ENCODE data around the gene CYB5RL.

CYB5RL gene

DNA sequence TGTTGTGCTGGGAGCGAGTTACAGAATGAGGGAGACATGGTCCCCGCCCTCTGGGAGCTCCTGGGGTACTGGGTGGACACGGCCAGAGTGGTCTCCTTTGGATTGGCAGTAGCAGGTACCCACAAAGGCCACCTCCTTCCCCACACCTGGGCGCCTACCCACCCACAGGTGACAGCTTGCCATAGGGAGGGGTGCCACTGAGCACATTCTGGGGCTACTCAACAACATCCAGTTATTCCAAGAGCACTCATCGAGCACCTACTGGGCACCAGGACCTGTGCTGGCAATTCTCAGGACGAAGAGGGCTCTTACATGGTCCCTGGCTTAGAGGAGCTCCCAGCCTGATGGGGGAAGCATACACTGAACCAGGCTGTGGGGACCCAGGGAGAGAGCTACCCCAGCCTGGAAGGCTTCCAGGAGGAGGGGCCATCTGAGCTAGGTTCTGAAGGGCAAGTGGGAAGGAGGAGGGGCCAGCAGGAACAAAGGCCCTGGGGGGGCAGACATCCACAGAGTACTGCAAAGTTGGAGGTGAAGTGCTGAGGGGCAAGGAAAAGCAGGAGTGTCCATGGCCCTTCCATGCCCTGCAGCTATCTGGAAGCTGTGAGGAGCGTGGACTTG, 22.1 kb upstream of the CYB5RL start:
- DNase-seq (ENCODE audit: extremely low spot score), result no peak
- CTCF ChIA-PET, result no interaction called here
- POLR2A ChIA-PET, result no interaction called here
- TF ChIP-seq, protein P1, sequence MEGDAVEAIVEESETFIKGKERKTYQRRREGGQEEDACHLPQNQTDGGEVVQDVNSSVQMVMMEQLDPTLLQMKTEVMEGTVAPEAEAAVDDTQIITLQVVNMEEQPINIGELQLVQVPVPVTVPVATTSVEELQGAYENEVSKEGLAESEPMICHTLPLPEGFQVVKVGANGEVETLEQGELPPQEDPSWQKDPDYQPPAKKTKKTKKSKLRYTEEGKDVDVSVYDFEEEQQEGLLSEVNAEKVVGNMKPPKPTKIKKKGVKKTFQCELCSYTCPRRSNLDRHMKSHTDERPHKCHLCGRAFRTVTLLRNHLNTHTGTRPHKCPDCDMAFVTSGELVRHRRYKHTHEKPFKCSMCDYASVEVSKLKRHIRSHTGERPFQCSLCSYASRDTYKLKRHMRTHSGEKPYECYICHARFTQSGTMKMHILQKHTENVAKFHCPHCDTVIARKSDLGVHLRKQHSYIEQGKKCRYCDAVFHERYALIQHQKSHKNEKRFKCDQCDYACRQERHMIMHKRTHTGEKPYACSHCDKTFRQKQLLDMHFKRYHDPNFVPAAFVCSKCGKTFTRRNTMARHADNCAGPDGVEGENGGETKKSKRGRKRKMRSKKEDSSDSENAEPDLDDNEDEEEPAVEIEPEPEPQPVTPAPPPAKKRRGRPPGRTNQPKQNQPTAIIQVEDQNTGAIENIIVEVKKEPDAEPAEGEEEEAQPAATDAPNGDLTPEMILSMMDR (IDR thresholded peaks at IDR 0.05; ENCODE audit: control extremely low read depth, extremely low read depth, low read depth, missing control alignments), result no peak

DNA sequence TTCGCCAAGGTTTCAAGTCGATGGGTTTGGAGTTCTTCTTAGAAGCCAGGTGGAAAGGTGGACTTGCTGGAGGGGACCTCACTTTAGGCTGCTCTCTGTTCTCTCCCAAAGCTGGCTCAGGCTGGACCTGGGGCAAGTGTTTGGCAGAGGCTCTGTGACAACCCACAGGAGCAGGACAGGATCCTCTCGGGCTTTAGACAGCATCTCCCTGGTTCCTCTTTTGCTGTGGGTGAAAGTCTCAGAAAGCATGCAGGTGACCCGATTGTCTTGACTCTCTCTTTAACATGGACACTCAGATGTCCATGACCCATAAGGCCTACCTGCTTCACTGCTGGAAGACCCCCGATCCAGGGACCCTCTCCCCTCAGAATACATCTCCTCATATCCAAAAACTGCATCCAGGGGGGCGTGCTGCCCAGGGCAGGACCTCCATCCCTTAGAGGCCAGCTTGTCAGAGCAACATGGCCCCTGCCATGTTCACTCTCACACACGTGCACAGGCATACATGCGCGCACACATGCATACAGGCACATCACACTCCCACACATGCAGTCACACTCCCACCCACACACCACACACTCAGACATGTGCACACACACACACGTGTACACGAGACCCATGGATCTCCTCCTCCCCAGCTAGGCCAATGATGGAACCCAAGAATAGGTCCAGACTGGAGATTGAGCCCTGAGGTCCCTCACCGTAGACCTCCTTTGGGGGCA, 21.4 kb upstream of the CYB5RL start:
- POLR2A ChIA-PET, result no interaction called here
- no peak for DNase-seq (ENCODE audit: extremely low spot score)
- CTCF ChIA-PET, result no interaction called here
- TF ChIP-seq, protein P1 (IDR thresholded peaks at IDR 0.05; ENCODE audit: control extremely low read depth, extremely low read depth, low read depth, missing control alignments), result no peak

DNA sequence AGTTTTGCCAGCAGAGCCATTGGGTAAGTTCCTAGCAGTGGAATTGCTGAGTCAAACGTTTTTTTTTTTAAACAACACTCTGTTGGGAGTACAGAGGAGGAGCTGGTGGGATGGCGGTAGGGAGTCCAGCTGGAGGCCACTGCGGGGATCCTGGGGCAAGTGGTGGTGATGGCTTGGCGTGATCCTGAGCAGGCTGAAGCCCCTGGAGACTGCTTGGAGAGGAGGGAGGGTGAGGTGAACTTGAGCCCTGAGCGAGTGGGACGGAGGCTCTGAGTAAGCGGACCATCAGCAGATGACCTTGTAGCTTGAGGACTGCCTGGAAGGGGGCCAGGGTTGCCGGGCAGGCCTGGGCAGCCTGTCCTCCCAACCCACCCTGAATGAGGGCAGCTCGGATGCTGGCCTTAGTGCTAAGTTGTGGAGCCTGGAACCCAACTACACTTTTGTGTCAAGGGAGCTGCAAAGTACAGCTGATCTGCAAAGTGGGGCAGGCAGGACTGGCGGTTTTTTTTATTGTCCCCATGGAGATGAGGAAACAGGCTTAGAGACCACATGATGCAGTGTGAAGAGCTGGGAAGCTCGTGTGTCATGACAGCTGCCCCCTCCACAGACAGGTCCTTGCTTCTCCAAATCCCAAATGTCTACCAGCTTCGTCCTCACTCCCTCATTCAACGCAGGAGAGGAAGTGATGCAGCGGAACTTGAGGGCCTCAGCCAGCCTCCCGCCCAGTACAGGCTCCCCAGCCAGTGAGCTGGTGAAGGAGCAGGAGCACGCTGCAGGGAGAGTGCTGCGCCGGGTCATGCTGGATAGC, 20.4 kb upstream of the CYB5RL start:
- TF ChIP-seq, protein P1 (IDR thresholded peaks at IDR 0.05; ENCODE audit: control extremely low read depth, extremely low read depth, low read depth, missing control alignments), result no peak
- no peak for DNase-seq (ENCODE audit: extremely low spot score)
- ChIA-PET CTCF (no interaction called here), POLR2A (no interaction called here)

DNA sequence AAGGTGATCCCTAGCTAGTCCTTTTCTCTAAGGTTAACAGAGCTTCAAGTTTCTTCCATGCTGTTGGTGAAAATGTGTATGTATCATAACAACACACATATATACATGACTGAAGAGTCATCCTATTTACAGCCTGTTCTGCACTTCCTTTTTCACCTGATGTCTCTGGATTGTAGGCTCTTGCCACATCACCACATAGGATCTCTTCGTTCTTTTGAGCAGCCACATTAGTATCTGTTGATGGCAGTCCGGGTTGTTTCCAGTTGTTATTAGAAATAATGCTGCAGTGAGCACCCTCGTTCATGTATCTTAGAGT, 19.8 kb upstream of the CYB5RL start:
- CTCF ChIA-PET, result no interaction called here
- POLR2A ChIA-PET, result no interaction called here
- TF ChIP-seq, protein P1 (IDR thresholded peaks at IDR 0.05; ENCODE audit: control extremely low read depth, extremely low read depth, low read depth, missing control alignments), result no peak
- no peak for DNase-seq (ENCODE audit: extremely low spot score)

DNA sequence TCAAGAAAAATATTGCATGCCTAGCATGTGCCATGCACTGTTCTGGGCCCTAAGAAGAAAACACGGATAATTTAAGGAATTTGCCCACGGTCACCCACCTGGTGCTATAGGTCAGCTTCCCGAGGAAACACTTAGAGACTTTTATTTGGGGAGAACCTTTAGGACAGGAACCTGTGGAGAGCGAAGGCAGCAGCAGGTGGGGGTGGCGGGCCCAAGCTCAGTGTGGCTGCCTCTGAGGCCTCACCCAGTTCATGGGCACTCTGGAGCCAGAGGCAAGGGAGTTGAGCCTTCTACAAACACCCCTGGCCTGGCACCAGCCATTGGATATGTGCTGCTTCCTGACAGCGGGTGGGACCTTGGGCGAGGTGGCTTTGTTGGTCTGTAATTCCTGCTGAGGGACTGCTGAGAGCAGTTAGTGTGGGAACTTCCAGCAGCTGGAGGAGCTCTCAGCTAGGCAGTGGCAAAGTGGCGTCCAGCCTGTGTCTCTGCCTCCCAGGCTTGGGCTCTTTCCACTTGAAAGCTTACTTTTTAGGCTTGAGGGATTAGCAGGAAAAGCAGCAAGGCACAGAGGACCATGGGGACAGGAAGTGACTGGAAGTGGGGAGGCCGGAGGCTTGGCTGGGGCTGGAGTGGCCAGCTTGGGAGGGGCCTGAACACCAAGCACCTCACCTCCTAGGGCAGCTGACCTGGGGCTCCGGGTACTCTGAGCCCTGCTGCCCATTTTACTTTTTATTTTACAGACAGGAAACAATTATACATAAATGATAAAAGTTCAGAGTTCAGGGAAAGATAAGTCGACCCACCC, 19.3 kb upstream of the CYB5RL start:
- POLR2A ChIA-PET, result no interaction called here
- DNase-seq (ENCODE audit: extremely low spot score), result no peak
- TF ChIP-seq, protein P1 (IDR thresholded peaks at IDR 0.05; ENCODE audit: control extremely low read depth, extremely low read depth, low read depth, missing control alignments), result no peak
- CTCF ChIA-PET, result no interaction called here

DNA sequence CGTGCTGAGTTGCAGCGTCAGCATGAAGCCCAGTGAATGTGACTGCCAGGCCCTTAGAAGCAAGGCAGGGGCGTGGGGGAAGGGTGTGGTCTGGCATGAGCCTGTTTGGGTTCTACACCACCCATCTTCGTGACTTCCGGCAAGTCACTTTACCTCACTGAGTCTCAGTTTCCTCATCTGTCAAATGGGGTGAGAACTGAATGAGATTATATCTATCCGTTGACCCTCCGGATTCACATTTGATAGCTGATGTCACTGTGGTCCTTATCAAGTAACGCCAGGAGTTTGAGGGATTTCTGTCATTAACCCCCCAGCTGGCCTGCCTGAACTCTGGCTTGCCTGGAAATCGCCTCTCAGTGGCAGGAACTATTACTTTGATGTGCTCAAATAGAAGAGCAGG, 15.7 kb upstream of the CYB5RL start:
- ChIA-PET POLR2A (no interaction called here), CTCF (no interaction called here)
- TF ChIP-seq, protein P1 (IDR thresholded peaks at IDR 0.05; ENCODE audit: control extremely low read depth, extremely low read depth, low read depth, missing control alignments), result no peak
- no peak for DNase-seq (ENCODE audit: extremely low spot score)

Data from GM10248 (cell line).